22Rv1 (cell line): ENCODE measurements around the gene GLRA1.

Experiments
- CTCF ChIP-seq: fragments of 450-650 bp; IDR thresholded peaks from 2 replicates; pipeline ENCODE4 v1.5.1; 2017; ENCODE audit warnings: mild to moderate bottlenecking
- ZFX ChIP-seq: fragments of 450-650 bp; IDR thresholded peaks from 2 replicates; pipeline ENCODE4 v1.6.1; 2017; ENCODE audit warnings: antibody characterized with exemption, borderline replicate concordance

GRCh38 chr5:151897896-151898295 lies 26.8 kb downstream of the GLRA1 start:
- TF ChIP-seq CTCF = no peak
- no peak for TF ChIP-seq ZFX
